Cardiac muscle cell (in vitro differentiated cells and primary cell): ENCODE data around the gene MCHR2. TPM values are rescaled to one million over a fixed set of nuclear protein-coding genes. Genes with fewer than 3 reads are reported as not detected.
"Not testable (repeated sequence)": the region's sequence is repeated elsewhere in the genome, so short reads cannot be mapped to it uniquely, and the experiment has no call there.

Experiments used
- DNase-seq, 2 donors: peaks; one replicate each; pipeline versions ENCODE4 v3.0.0 to v3.0.0-alpha.2; 2010 to 2017; ENCODE audit warnings: low read depth in 1 of 2, low spot score in 1 of 2
- H3K27ac ChIP-seq: fragments of 200-600 bp; sonication (generic); 2 replicates; pipeline ENCODE4 v1.5.1; 2016
- H3K27me3 ChIP-seq: fragments of 200-600 bp; sonication (generic); 2 replicates; pipeline ENCODE4 v1.6.0; 2016; ENCODE audit warnings: control low read depth
- H3K36me3 ChIP-seq: fragments of 200-600 bp; sonication (generic); 2 replicates; pipeline ENCODE4 v1.5.1; 2016; ENCODE audit warnings: control low read depth
- H3K4me1 ChIP-seq: fragments of 200-600 bp; sonication (generic); 2 replicates; pipeline ENCODE4 v1.8.1; 2017; ENCODE audit warnings: low read depth, mild to moderate bottlenecking, mixed run types
- H3K4me3 ChIP-seq: fragments of 200-600 bp; sonication (generic); 2 replicates; pipeline ENCODE4 v1.5.1; 2016; ENCODE audit warnings: mild to moderate bottlenecking
- H3K9me3 ChIP-seq: fragments of 200-600 bp; sonication (generic); 2 replicates; pipeline ENCODE4 v1.5.1; 2017; ENCODE audit warnings: low read depth, mild to moderate bottlenecking, control low read depth
- CTCF ChIP-seq: IDR thresholded peaks from 2 replicates; pipeline ENCODE4 v1.5.1; 2012; ENCODE audit warnings: low read depth, mild to moderate bottlenecking, low read length
- polyA plus RNA-seq: library from polyadenylated mRNA; unstranded; fragments of >200 nt; fragmentation: Nextera tagmentation; extraction: Ambion mirVana; gene quantifications from 2 replicates; pipeline ENCODE4 v1.2.1, GENCODE V29; 2016
- total RNA-seq: library from RNA; depleted of rRNA; stranded (reverse); fragments of >200 nt; gene quantifications from 2 replicates; pipeline ENCODE4 v1.2.3, GENCODE V29; 2016

The MCHR2 gene
- total RNA-seq (not detected in 2 replicates), polyA plus RNA-seq (not detected in 2 replicates)

- TF ChIP-seq CTCF = no peak
- DNase-seq = peak in 1 of 2 donors; percentile 38
- no peak within 1 kb of the TSS for H3K27ac ChIP-seq
- H3K27me3 ChIP-seq = peaks cover 65% of the 10 kb centered on the region
- no peaks in the 10 kb centered on the region for H3K4me1 ChIP-seq
- no peaks in the 10 kb centered on the region for H3K9me3 ChIP-seq
- H3K36me3 ChIP-seq = no peaks in the 10 kb centered on the region
- H3K4me3 ChIP-seq = peak within 1 kb of the TSS; percentile 36
These were observed at the start of gene MCHR2 for GRCh38 chr6:99993533-99994251. MCHR2 (minus strand) TSS chr6:99994223; CDS start chr6:99956147, 38,076 bp downstream.

GRCh38 chr6:100038546-100038945 is 44.5 kb upstream of the MCHR2 start:
- H3K9me3 ChIP-seq, H3K27me3 ChIP-seq, DNase-seq, H3K27ac ChIP-seq, H3K36me3 ChIP-seq, H3K4me1 ChIP-seq, H3K4me3 ChIP-seq: not testable (repeated sequence)

GRCh38 chr6:100035873-100036653 is 42.0 kb upstream of the MCHR2 start:
- TF ChIP-seq CTCF = no peak
- Histone ChIP-seq H3K4me3 (no peak overlapping the region), H3K4me1 (no peaks in the 10 kb centered on the region), H3K27me3 (no peaks in the 10 kb centered on the region), H3K36me3 (no peaks in the 10 kb centered on the region), H3K9me3 (no peaks in the 10 kb centered on the region), H3K27ac (no peak overlapping the region)
- DNase-seq = no peak

- H3K4me1 ChIP-seq = no peaks in the 10 kb centered on the region
- H3K27me3 ChIP-seq = no peaks in the 10 kb centered on the region
- no peak overlapping the region for H3K4me3 ChIP-seq
- DNase-seq = no peak
- H3K36me3 ChIP-seq = no peaks in the 10 kb centered on the region
- no peaks in the 10 kb centered on the region for H3K9me3 ChIP-seq
- H3K27ac ChIP-seq = no peak overlapping the region
- no peak for TF ChIP-seq CTCF
These were observed 29.8 kb upstream of the MCHR2 start for GRCh38 chr6:100023798-100024197.

- Histone ChIP-seq H3K4me1 (no peaks in the 10 kb centered on the region), H3K27me3 (no peaks in the 10 kb centered on the region), H3K9me3 (no peaks in the 10 kb centered on the region), H3K4me3 (no peak overlapping the region), H3K36me3 (no peaks in the 10 kb centered on the region), H3K27ac (no peak overlapping the region)
- no peak for TF ChIP-seq CTCF
- no peak for DNase-seq
These were observed 28.8 kb upstream of the MCHR2 start for GRCh38 chr6:100022847-100023246.

- Histone ChIP-seq H3K27me3 (no peaks in the 10 kb centered on the region), H3K4me3 (no peak overlapping the region), H3K36me3 (no peaks in the 10 kb centered on the region), H3K4me1 (no peaks in the 10 kb centered on the region), H3K27ac (no peak overlapping the region), H3K9me3 (no peaks in the 10 kb centered on the region)
- TF ChIP-seq CTCF = no peak
- DNase-seq = no peak
These were observed 14.8 kb upstream of the MCHR2 start for GRCh38 chr6:100008857-100009256.
